22Rv1 (cell line): Measurements from ENCODE around the gene ADGRA3.
A peak's percentile ranks its signal among the peaks of the same experiment; 100 is the strongest.

Experiments
- ZFX ChIP-seq: fragments of 450-650 bp; IDR thresholded peaks from 2 replicates; pipeline ENCODE4 v1.6.1; 2017; ENCODE audit warnings: antibody characterized with exemption, borderline replicate concordance
- TF ChIP-seq, protein P1 (sequence below): fragments of 450-650 bp; IDR thresholded peaks from 2 replicates; pipeline ENCODE4 v1.5.1; 2017; ENCODE audit warnings: mild to moderate bottlenecking

DNA sequence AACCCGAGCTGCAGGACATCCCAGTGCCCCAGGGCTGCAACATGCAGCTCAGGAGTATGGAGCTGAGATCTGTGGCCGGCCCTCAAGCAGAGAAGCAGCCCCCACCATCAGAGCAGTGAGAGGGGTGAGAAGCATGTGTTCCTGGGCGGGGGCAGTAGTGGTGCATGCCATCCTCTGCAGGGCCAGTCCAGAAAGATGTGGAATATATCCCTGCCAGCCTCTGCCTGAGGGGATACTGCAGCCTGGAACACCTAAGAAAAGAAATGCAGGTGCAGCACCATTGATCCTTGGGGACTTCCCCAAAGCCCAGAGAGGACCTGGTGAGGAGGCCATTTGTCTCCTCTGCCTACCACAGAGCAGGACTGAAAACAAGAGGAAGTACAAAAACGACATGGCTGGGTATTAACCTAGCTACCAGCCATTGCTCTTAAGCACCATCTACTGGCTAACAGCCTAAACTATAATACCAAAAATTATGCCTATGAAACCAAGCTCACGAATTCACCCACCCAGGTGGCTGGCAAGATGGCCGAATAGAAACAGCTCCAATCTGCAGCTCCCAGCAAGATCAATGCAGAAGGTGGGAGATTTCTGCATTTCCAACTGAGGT lies 158.8 kb downstream of the ADGRA3 start:
- TF ChIP-seq, protein P1, sequence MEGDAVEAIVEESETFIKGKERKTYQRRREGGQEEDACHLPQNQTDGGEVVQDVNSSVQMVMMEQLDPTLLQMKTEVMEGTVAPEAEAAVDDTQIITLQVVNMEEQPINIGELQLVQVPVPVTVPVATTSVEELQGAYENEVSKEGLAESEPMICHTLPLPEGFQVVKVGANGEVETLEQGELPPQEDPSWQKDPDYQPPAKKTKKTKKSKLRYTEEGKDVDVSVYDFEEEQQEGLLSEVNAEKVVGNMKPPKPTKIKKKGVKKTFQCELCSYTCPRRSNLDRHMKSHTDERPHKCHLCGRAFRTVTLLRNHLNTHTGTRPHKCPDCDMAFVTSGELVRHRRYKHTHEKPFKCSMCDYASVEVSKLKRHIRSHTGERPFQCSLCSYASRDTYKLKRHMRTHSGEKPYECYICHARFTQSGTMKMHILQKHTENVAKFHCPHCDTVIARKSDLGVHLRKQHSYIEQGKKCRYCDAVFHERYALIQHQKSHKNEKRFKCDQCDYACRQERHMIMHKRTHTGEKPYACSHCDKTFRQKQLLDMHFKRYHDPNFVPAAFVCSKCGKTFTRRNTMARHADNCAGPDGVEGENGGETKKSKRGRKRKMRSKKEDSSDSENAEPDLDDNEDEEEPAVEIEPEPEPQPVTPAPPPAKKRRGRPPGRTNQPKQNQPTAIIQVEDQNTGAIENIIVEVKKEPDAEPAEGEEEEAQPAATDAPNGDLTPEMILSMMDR, result peak; percentile 61
- no peak for TF ChIP-seq ZFX
